NCI-H187 treated with DMSO at 0.1 percent for 48 hours (cell line): ENCODE results near the gene BEAN1.
"Not testable (repeated sequence)": the region's sequence is repeated elsewhere in the genome, so short reads cannot be mapped to it uniquely, and the experiment has no call there.

Experiments
- DNase-seq: peaks from one replicate; lab custom pipeline; 2025; lab: John Stamatoyannopoulos, UW

Gene BEAN1

DNA sequence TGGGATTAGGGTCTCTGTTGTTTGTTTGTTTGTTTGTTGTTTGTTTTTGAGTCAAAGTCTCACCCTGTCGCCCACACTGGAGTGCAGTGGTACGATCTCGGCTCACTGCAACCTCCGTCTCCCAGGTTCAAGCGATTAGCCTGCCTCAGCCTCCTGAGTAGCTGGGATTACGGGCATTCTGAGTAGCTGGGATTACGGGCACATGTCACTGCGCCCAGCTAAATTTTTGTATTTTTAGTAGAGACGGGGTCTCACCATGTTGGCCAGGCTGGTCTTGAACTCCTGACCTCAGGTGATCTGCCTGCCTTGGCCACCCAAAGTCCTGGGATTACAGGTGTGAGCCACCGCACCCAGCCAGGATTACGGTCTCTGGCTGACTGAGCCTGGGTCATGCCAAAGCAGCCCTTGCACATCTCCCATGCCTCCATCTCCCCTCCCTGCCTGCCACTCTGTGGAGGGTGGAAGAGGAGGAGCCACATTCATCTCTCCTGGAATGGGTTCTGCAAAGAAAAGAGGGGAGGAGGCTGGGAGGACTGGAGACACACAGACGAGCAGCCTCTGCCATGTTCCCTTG lies 59.2 kb downstream of the BEAN1 start:
- DNase-seq: no peak

DNA sequence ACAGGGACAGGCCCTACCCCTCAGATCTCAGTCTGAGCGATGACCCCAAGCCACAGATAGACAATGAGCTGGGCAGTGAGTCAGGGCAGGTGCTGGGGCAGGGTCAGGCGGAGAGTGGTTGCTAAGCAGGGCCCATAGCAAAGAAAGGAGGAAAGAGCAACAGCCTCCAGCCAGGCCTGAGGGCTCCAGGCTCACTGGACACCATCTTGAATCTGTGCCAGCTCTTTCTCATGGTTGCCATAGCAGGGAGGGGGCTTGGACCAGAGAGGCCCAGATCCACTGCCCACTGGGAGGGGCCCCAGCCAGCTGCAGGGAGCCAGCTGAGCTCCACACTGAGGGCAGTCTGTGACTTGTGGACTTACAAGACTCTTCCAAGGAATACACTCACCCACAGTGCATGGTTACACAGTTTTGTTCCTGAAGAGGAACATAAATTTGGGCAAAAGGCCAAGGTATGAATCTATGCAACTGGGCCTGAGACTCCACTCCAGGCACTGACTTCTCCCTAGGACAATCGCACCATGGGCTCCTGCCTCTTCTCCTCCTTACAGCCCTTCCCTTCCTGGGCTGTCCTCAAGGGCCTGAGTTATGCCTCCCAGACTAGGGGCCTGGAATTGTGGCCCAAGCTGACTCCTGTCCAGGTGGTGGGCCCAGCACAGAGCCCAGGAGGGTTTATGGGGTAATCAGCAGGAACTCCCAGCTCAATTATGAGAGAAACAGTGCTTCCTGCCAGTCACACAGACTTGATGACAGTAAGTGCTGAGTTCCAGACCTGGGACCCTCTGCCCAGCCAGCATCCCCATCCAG lies 59.9 kb downstream of the BEAN1 start:
- DNase-seq: no peak

GRCh38 chr16:66487580-66488275 lies 60.6 kb downstream of the BEAN1 start:
- DNase-seq: no peak

DNA sequence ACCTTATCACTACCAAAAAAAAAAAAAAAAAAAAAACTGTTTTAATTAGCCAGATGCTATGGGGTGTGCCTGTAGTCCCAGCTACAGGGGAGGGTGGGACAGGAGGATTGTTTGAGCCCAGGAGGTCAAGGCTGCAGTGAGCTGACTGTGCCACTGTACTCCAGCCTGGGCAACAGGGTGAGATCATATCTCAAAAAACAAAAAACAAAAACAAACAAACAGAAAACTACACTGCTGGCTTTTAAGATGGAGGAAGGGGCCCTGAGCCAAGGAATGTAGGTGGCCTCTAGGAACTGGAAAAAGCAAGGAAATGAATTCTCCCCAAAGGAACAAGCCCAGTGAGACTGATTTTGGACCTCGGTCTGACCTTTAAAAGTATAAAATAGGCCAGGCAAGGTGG lies 61.4 kb downstream of the BEAN1 start:
- DNase-seq: no peak

GRCh38 chr16:66489385-66489784 lies 62.3 kb downstream of the BEAN1 start:
- no peak for DNase-seq

- no peak for DNase-seq
Observed at GRCh38 chr16:66489818-66490217, 62.7 kb downstream of the BEAN1 start.

GRCh38 chr16:66490774-66491715 lies 64.0 kb downstream of the BEAN1 start:
- DNase-seq: no peak

GRCh38 chr16:66491716-66492064 lies 64.6 kb downstream of the BEAN1 start:
- no peak for DNase-seq

DNA sequence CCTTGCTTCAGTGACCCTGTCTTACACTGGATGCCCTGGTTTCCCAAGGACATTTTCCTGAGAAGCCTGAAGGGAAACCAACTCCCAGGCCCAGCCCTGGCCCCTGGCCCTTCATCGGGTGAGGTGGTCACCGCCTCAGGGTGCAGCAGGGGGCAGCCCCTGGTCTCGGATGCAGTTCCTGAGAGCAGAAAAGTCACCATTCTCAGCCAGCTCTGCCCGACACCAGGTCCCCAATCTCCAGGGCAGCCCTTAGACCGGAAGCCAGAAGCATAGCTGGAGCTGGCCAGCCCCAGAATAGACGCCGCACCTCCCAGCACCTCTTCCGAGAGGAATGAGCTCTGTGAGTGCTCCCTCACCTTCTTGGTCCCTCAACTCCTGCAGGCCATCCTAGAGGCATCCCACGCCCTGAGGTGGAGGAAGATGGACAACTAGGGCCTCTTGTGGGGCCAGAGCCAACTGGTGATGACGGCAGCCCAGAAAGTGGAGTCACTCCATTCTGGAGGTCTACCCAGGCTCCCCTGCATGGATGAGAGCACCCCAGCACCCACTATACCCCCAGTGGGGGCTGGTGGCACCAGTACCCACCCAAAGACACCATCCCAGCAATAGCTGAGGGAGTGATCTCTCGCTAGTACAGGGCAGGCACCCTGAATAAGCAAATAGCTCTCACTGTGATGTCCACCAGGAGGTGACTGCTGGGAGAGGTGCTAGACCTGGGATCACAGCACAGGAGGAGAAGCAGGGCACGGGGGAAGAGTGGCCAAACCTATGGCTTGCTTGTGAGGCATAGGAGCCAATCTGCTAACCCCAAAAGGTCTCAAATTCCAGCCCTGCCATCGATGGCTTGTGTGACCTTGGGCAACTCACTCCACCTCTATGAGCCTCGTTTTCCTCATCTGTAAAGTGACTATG lies 66.7 kb downstream of the BEAN1 start:
- DNase-seq: no peak

GRCh38 chr16:66494916-66495315 lies 67.8 kb downstream of the BEAN1 start:
- no peak for DNase-seq

DNA sequence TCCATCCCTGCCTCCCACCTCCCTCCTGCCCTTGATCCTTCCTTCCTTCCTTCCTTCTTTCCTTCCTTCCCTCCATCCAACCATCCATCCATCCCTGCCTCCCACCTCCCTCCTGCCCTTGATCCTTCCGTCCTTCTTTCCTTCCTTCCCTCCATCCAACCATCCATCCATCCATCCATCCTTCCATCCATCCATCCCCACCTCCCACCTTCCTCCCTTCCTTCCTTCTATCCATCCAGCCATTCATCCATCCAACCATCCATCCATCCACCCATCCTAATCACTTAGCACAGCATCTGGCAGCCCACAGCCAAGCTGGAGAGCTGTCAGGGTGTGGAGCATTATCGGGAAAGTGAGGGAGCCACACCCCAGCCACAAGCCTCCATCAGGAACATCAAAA lies 68.3 kb downstream of the BEAN1 start:
- no peak for DNase-seq

DNA sequence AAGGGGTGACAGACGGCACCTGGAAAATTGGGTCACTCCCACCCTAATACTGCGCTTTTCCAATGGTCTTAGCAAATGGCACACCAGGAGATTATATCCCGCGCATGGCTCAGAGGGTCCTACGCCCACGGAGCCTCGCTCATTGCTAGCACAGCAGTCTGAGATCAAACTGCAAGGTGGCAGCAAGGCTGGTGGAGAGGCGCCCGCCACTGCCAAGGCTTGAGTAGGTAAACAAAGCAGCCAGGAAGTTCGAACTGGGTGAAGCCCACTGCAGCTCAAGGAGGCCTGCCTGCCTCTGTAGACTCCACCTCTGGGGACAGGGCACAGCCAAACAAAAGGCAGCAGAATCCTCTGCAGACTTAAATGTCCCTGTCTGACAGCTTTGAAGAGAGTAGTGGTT lies 69.1 kb downstream of the BEAN1 start:
- not testable (repeated sequence) for DNase-seq

DNA sequence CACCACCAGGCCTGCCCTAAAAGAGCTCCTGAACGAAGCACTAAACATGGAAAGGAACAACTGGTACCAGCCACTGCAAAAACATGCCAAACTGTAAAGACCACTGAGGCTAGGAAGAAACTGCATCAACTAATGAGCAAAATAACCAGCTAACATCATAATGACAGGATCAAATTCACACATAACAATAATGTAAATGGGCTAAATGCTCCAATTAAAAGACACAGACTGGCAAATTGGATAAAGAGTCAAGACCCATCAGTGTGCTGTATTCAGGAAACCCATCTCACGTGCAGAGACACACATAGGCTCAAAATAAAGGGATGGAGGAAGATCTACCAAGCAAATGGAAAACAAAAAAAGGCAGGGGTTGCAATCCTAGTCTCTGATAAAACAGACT lies 70.8 kb downstream of the BEAN1 start:
- not testable (repeated sequence) for DNase-seq

DNA sequence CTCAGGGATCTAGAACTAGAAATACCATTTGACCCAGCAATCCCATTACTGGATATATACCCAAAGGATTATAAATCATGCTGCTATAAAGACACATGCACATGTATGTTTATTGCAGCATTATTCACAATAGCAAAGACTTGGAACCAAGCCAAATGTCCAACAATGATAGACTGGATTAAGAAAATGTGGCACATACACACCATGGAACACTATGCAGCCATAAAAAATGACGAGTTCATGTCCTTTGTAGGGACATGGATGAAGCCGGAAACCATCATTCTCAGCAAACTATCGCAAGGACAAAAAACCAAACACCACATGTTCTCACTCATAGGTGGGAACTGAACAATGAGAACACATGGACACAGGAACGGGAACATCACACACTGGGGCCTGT lies 74.5 kb downstream of the BEAN1 start:
- DNase-seq: not testable (repeated sequence)

DNA sequence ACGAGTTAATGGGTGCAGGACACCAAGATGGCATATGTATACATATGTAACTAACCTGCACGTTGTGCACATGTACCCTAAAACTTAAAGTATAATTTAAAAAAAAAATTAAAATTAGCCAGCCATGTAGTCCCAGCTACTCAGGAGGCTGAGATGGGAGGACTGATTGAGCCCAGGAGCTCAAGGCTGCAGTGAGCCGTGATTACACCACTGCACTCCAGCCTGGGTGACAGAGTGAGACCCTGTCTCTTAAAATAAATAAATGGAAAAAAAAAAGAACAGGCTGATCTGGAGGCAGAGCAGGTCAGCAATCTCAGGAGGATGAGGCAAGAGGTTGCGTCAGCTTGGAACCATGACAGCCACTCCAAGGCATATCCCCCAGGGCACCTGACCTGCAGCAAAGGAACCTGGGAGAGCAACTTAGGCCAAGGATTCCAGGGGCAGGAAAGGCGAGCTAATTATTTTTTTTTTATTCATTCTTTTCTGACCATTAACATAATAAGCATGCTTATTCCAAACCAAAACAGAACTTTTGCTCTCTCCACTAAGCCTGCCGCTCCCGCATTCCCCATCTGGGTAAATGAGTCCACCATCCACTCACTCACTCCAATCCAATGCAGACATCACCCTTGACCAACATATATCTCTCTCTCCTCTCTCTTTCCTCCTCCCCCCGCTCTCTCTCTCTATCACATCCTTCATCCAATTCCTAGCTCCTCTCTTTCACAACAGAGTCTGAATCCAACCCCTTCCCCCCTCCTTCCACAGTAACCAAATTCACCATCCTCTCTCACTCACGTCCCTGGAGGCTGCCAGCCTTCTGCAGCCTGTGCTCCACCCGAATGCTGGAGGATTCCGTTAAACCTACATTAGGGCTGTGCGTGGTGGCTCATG lies 75.2 kb downstream of the BEAN1 start:
- no peak for DNase-seq

GRCh38 chr16:66503030-66503429 lies 75.9 kb downstream of the BEAN1 start:
- DNase-seq: no peak

- DNase-seq: no peak
Observed at GRCh38 chr16:66503612-66504011, 76.5 kb downstream of the BEAN1 start.

DNA sequence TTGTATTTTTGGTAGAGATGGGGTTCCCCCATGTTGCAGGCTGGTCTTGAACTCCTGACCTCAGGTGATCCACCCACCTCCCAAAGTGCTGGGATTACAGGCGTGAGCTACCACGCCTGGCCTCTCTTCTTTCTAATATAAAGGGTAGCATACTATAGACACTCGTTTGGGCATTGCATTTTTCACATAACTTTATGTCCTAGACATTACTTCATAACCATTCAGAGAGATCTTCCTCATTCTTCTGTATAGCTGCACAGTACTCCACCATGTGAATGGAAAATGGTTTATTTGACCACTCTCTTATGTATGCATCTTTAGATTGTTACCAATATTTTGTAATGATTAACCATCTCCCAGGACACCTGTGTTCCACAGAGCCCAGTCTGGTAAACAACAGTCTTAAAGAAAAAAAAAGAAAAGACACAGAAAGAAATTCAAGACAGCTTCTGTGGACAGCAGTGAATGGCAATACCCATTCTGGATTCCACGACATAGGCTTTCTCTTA lies 80.7 kb downstream of the BEAN1 start:
- no peak for DNase-seq

GRCh38 chr16:66508248-66508913 lies 81.3 kb downstream of the BEAN1 start:
- DNase-seq: no peak
